ENCODE measurements around the gene LIPT2. TPM values are rescaled to one million over a fixed set of nuclear protein-coding genes. Genes with fewer than 3 reads are reported as not detected.

Gene LIPT2
- total RNA-seq (ENCODE audit: low replicate concordance): 2.2 and 3.9 TPM in 2 replicates

DNA sequence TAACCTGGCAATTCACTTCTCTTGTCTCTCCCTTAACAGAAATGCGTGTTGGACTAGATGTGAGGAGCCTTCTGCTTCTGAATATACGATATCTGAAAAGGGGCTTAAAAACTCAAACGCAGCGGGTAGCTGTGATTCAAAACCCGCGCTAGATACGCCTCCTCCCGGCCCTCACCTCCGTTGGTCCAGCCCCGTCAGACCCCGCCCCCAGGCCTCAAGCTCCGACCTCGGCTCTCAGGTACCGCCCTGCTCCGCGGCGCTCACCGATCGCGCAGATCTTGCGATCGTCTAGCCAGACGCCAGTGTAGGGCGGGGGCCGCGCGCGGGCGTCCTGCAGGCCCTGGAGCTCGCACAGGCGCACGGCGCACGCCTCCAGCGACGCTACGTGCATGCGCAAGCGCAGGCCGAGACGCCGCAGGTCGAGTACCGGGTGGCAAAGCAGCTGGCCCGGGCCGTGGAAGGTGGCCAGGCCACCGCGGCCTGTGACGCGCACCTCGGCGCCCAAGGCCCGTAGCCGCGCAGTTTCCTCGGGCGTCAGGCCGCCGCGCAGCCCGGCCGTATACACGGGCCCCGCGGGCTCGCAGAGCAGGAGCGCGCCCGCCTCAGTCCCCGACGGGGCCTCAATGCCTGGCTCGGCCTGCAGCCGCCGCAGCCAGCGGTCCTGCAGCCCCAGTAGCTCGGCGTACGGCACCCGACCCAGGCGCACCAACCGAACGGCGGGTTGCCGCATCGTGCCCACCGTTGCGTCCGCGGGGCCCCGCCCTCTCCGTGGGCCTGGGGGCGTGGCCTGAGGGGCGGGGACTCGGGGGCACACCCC lies at the start of gene LIPT2:
TSS of gene LIPT2 (minus strand) at position 751 of the 817 bp plus-strand sequence. CDS start at position 730, 21 bp downstream.

DNA sequence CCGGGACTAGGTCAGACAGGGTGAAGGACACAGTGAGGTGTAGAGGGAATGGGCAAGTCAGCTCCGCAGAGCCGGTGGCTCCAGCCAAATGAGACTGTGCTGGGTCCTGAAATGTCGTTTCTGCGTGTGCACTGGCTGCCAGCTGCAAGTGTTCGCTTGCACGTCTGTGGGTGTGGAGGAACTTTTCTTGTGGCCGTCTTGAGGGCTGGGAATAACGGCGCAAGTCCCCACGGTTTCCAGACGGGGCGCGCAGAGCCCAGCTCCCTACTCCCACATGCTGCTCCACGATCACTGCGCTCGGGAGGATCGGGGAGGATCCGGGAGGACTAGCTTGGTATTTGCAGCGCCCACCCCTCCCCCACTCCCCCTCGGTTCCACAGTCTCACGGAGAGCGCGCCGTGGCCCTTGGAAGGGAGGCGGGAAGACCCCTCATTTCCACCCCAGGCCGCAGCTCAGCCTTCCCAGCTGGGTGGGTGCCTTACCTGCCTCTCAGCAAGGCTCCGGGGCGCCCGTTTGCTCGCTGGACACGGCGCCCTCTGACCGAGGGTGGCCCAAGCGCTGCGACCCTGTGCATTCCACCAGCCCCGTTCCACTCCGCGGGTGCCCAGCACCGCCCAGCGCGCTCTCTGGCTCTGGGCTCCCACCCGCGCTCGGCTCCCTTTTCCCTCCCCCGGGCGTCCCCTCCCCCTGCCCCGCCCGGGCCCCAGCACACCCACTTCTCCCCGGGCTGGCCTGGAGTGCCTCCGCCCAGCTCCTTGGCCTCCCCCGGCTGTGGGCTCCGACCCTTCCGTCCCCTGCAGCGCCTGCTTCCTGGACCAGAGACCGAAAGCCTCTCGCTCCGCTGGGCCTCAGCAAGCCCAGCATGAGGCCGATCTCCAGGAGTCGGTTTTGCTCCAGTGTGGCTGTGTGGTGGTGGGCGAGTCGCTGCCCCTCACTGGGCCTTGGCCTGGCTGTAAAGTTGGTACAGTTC lies 26.3 kb downstream of the LIPT2 start, which contains the start of gene KCNE3:
TSS of gene KCNE3 (minus strand) at position 634 of the 970 bp plus-strand sequence. CDS start 9,986 bp downstream, outside the sequence.

Other genes starting within 250 kb of the LIPT2 start
- gene P4HA3, start 182.1 kb downstream of the LIPT2 start, total RNA-seq (ENCODE audit: low replicate concordance): 6.1 and 19.2 TPM in 2 replicates
- gene PGM2L1, start 95.3 kb downstream of the LIPT2 start, total RNA-seq (ENCODE audit: low replicate concordance): 1.3 and 11.4 TPM in 2 replicates
- 0.15 and 16.1 TPM in 2 replicates for gene KCNE3, start 26.2 kb downstream of the LIPT2 start, total RNA-seq (ENCODE audit: low replicate concordance)
- gene POLD3, start 98.9 kb upstream of the LIPT2 start, total RNA-seq (ENCODE audit: low replicate concordance): 5.1 and 7.0 TPM in 2 replicates
- gene CHRDL2, start 237.7 kb upstream of the LIPT2 start, total RNA-seq (ENCODE audit: low replicate concordance): not detected in 2 replicates

Data from smooth muscle cell of the coronary artery (primary cell).